DMS114 treated with DMSO at 0.1 percent for 48 hours (cell line): ENCODE data around the gene GNB1.

Experiments
- DNase-seq: peaks from one replicate; lab custom pipeline; 2025; ENCODE audit not compliant: unreplicated experiment; lab: John Stamatoyannopoulos, UW

GNB1 gene

DNA sequence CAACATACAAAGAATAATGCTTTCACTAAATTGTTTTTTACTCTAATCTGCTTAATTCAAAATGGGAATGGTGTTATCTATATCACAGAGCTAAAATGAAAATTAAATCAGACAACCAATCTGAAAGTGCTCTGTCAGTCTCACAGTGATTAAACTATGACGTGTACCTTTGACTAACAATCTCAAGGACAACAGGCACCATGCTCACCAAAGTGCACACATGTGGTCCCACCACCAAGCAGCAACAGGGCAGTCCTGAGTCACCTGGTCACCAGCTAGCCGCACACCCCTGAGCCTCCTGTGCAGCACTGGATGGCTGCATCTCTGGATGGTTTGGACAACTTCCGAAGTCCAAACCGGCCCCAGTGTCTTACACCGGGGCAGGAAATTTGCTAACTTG lies 58.1 kb downstream of the GNB1 start:
- DNase-seq: no peak

- DNase-seq: no peak
These were observed 58.7 kb downstream of the GNB1 start for GRCh38 chr1:1832166-1832565.

DNA sequence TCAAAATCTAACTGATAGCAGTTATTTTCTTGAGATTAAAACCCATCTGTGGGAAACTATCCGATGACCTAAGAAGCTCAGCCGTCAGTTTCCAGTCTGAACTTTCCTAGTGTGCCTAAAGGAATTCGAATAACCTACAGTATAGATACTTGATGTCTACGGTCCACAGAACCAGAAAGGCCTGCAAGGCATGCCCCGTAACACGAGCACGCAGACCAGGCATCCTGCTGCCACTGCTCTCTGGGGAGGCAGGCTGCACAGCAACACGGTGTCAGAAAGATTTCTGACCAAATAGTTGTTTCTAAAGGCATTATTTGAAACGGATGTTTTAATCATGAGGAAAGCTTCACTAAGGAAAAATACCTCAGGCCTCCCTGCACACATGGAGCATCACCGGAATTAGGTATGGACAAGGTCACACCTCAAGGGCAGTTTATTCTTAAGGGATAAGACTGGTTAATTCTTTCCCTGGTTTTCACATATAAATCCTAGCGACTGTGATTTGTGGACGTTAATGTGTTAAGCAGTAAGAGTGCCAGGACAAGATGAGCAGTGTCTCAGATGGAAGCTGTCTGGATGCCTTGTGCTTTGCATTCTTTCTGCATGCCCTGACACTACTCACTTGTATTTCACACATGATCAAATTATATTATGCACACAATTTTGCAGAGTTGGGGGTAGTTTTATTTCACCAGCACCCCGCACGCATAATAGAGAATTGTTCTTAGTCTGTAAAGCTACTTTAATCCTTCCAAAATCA lies 63.6 kb downstream of the GNB1 start:
- DNase-seq: no peak

GRCh38 chr1:1826356-1827088 lies 64.4 kb downstream of the GNB1 start:
- no peak for DNase-seq

DNA sequence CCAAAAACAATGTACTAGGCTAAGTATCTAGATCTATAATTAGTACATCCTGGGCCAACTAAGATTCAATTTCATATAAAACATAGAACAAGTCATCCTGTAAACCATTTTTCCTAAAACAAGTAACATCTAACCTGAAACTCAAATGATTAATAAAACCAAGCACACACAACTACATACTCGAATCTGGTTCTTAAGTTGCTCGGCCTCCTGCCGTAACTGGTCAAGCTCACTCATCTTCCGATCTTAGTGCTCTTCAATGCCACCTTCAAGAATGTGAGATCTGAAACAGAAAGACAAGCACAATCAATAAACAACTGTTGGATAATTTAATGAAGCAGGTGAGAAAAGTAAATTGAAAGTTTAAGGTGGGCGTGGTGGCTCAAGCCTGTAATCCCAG lies 65.7 kb downstream of the GNB1 start:
- no peak for DNase-seq

- no peak for DNase-seq
These were observed 71.1 kb downstream of the GNB1 start for GRCh38 chr1:1819762-1820161.

GRCh38 chr1:1817221-1817620 lies 73.7 kb downstream of the GNB1 start:
- no peak for DNase-seq

GRCh38 chr1:1815606-1816281 lies 75.1 kb downstream of the GNB1 start:
- DNase-seq: no peak

GRCh38 chr1:1809489-1809888 lies 81.4 kb downstream of the GNB1 start:
- no peak for DNase-seq

DNA sequence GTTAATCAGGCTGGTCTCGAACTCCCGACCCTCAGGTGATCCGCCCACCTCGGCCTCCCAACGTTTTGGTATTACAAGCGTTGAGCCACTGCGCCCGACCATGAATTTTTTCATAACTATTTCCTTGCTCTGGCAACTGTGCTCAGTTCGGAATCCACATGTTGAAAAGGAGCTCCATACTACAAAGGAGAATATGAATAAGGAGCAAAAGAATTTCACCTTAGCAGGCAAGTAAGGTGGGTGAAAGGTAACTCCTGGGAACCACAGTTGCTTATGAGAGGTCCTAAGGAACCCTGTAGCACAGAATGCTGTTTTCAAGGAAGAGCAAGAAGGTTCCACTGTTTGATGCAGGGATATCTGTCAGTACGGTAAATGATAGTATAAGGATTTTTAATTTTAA lies 82.7 kb downstream of the GNB1 start:
- no peak for DNase-seq

DNA sequence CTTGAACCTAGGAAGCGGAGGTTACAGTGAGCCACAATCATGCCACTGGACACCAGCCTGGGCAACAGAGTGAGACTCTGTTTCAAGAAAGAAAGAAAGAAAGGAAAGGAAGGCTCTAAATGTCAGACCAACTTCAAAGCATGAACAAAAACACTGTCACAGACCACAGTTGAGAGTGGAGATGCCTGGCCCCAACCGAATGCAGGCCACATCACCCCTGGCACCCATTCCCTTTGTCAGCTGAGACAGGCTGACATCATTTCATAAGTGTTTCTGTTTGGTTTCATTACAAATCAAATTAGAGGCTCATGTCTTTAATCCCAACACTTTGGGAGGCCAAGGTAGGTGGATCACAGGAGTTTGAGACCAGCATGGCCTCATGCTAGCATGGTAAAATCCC lies 84.0 kb downstream of the GNB1 start:
- no peak for DNase-seq

GRCh38 chr1:1804301-1804700 lies 86.6 kb downstream of the GNB1 start:
- no peak for DNase-seq

DNA sequence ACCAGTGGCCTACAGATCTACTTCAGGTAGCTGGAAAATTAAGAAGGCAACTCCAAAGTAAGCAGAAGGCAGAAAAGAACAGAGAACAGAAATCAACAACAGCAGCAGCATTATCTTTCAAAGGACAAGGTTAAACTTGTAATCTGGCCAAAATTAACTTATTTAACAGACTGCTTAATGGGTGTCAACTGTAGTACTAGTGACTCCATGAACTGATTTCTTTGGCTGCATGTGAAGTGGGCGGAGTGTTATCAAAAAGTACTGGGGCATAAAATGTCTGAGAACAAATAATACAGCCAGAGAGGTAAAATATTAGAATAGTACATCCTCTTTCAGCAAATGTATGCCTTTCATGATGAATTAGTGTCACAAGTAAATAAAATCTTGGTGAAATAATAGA lies 88.0 kb downstream of the GNB1 start:
- no peak for DNase-seq

DNA sequence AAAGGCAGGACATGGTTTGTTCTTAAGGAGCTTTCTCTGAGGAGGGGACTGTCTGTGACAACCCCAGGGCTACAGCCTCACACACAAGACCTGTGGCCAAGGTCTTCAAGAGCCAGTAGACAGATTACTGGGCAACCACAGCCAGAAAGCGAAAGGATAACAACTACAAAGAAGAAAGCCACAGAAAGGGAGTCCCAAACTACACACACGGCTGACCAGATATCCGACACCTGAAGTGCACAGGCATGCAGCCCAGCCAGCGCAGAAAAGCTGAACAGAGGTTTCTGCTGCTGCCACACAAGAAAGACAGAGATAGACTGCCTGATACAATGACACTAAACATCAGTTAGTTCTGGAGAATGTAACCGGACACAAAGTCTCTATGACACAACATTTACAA lies 91.2 kb downstream of the GNB1 start:
- DNase-seq: no peak

- DNase-seq: no peak
These were observed 93.1 kb downstream of the GNB1 start for GRCh38 chr1:1797731-1798341.

DNA sequence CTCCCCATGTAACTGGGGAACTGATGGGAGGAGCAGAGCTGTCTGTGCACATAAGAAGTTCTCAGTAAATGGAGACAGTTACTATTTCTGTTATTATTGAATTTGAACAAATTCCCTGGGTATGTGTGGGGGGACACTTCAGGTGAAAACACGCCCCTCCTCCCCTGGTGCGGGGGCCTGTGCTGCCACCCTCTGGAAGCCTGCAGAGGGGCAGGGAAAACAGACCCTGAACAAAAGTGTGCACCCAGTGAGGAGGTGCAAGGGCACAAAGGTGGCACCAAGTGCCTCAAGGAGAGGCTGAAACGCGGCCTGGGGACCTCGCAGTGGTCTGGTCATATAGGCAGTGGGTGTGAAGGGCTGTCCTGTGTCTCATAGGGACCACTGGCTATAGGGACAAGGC lies 94.4 kb downstream of the GNB1 start:
- no peak for DNase-seq

GRCh38 chr1:1794999-1795398 lies 95.9 kb downstream of the GNB1 start:
- no peak for DNase-seq

- no peak for DNase-seq
These were observed 97.2 kb downstream of the GNB1 start for GRCh38 chr1:1793481-1794244.

- no peak for DNase-seq
These were observed 102.0 kb downstream of the GNB1 start for GRCh38 chr1:1788646-1789431.

DNA sequence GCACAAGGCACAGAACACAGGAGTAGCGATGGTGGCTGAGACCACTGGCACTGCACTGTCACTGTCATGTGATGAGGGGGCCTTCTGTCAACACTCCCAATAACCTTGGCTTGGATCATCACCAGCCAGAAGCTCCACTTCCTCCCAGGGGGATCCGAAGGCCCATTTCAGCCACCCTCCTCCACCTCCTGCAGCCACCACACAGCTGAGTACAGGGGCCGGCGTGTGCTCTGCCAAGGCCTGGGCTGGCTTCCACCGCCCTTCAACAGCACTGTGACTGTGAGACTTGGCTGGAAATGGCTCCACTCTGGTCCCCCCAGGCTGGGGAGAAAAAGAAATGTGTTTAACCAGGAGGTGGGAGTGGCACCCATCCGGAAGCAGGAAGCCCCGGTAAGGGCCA lies 102.8 kb downstream of the GNB1 start:
- no peak for DNase-seq
